C4-2B (cell line): Measurements from ENCODE around the gene TMEM132D.

Experiments used
- ZFX ChIP-seq: fragments of 450-650 bp; IDR thresholded peaks from 2 replicates; pipeline ENCODE4 v1.6.1; 2017
- TF ChIP-seq, protein P1 (sequence below): fragments of 450-650 bp; conservative IDR thresholded peaks from 2 replicates; pipeline ENCODE4 v1.5.1; 2017; ENCODE audit warnings: mild to moderate bottlenecking

- TF ChIP-seq, protein P1, sequence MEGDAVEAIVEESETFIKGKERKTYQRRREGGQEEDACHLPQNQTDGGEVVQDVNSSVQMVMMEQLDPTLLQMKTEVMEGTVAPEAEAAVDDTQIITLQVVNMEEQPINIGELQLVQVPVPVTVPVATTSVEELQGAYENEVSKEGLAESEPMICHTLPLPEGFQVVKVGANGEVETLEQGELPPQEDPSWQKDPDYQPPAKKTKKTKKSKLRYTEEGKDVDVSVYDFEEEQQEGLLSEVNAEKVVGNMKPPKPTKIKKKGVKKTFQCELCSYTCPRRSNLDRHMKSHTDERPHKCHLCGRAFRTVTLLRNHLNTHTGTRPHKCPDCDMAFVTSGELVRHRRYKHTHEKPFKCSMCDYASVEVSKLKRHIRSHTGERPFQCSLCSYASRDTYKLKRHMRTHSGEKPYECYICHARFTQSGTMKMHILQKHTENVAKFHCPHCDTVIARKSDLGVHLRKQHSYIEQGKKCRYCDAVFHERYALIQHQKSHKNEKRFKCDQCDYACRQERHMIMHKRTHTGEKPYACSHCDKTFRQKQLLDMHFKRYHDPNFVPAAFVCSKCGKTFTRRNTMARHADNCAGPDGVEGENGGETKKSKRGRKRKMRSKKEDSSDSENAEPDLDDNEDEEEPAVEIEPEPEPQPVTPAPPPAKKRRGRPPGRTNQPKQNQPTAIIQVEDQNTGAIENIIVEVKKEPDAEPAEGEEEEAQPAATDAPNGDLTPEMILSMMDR, result no peak
- no peak for TF ChIP-seq ZFX
Measured at GRCh38 chr12:129665414-129665813, 238.4 kb downstream of the TMEM132D start.
